ENCODE measurements around the gene GRP.
"Not testable (repeated sequence)": the region's sequence is repeated elsewhere in the genome, so short reads cannot be mapped to it uniquely, and the experiment has no call there.

GRP gene

DNA sequence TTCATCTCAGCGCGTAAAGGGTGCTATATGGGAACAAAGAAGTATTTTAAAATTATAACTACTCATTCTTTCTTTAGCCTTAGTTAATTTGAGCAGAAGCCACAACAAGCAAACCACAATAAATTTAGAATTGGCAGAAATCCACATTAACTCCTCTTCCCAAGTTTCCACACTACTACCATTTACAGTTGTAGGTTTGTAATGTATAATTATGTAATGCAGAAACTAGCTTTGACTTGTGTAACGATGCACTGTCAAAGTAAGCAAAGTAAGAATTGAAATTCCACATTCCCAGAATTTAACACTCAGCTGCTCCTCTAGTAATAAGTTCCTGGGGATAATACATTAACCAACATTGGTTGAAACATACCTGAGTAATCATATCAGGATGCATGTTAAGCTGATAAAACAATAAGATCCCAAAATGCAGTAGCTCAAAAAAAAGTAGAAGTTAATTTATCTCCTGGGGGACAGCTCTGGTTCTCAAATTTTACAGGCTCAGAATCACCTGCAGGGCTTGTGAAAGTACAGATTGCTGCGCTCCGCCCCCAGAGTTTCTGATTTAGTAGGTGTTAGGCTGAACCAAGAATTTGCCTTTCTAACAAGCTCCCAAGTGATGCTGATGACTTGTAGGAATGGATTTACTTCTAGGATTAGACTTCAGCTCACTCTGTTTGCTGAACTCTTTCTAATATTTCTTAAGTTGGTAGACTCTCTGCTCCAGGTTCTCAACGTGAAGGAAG is 9.9 kb downstream of the GRP start:
- DNase-seq = no peak

DNA sequence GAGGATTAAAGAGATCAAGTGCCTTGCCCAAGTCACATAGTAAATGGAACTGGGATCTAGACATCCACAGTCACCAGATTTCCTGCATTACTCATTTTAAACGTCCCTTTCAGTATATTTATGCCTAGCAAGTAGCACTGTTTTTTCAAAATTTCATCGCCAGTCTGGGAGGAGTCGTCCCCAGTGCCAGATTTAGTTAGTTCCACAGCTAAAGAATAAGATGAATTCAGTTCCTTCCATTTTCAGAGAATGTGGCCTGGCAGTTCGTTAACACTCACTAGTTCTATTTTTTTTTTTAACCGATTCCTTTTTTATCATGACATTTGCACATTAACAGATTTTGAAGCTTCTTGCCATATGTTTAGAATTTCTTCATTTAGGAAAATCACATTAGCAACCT is 11.2 kb downstream of the GRP start:
- DNase-seq = no peak

DNA sequence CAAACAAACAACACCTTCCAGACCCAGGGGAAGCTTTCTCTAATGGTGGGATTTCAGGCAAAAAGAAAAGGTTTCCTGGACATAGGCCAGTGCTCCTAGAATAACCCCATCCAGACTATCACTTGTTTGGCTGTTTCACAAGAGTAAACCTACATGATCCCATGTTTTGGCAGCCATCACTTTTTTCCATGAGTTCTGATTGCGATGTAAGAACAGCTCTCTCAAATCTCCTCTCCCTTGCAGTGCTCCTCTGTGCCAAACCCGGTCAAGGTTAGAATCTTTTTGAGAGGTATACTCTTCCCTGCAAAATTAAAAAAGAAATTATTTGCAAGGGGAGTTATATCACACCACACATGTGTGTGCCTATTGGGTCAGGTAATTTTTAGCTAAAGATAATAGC is 11.9 kb downstream of the GRP start:
- no peak for DNase-seq

DNA sequence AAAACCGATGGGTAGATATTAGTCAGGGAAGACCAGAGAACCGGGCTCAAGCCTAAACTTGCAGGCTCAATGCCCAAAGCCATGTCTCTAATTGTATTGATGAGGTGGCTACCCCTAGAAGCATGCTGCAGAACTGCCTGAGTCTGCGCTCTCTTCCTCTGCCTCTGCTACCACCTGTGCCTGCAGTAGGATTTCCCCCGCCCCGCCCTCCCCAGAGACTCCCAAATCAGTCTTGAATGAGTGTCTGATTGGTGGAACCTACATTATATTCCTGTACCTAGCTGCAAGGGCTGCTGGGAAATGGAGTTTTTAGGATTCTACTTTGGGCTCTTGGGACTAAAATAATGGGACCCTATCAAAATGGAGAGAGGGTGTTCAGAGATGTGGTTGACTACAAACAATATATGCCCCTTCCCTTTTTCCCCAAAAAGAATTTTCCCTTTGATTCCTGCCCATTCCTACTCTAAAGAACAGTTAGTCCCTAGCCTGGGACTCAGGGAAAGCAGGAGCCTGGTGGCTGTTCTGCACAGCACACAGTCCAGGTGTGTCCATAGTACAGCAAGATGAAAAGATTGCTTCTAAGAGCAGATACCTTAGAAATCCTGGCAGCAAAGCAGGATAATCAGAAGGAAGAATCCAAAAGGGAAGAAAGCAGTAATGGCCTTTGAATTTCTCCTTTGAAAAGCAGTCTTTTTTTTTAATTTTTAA is 12.5 kb downstream of the GRP start:
- no peak for DNase-seq

DNA sequence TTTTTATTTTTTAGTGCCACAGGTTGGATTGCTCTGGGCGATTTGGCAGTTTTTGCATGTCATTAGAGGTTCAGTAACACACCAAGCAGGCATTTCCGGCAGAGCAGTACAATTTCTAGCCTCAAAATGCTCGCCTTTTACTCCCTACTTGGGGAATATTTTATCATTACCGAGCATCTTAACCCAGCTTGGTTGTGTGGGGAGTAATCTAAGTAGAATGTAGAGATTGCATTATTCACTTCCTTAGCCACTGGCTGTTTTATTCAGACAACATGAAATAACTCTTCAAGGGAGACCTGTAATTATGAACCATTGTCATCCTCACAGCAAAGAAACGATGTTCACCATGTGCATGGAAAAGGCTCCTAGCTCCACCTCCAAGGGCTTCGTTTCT is 13.1 kb downstream of the GRP start:
- DNase-seq = no peak

DNA sequence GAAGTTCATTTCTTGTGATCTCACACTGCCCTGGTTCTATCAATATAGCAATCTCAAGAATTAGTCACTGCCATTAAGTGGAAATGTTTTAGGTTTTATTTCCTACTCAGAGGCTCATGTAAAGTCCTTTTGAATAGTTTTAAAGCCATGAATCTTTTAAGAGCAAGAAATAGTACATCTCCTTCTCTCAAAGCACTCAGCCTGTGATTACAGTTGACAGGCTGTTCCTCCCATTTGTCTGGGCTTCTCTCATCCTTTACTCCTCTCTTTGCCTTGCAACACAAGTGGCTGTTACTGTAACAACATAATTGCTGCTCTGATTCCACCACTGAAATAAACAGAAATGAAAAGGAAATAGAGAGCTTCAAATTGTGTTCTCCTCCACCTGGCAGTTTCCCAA is 18.4 kb downstream of the GRP start:
- DNase-seq = no peak

DNA sequence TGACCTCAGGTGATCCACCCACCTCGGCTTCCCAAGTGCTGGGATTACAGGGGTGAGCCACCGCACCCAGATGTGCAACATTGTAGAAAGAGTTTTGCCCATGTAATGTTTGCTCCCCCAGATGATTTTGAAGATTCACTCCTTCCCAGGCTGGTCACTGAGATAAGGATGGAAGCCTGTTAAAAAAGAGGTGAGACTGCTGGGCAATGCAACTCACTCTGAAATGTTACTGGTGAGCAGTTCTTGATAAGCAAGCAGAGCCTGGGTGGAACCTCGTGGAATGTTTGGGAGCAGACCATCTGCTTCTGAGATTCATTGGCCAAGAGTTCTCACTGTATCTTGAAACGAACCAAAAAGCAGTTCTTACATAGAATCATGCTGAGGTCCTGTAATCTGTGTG is 19.7 kb downstream of the GRP start:
- DNase-seq = no peak

DNA sequence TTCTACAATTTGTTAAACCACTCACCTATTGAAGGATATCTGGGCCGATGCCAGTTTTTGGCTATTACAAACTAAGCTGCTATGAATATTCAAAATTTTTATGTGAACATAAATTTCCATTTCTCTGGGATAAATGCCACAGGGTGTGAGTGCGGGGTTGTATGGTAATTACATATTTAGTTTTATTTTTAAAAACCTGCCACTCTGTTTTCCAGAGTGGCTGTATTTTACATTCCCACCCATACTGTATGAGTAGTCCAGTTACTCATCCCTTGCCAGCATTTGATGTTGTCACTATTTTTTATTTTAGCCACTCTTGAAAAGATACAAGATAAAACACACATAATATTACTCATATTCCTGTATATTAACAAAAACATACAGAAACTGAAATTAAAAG is 22.9 kb downstream of the GRP start:
- no peak for DNase-seq

DNA sequence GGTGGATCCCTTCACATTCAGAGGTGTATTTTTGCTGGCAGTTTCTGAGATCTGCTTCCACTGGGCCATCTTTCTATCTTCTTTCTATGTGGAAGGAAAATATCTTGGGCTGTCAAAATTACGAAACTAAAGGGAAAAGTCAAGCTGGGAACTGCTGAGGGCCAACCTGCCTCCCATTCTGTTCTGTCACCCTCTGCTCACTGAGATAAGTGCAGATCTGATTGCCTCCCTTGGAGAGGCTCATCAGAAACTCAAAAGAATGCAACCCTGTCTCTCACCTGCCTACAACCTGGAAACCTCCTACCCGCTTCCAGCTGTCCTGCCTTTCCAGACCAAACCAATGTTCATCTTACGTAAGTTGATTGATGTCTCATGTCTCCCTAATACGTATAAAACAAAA is 26.8 kb downstream of the GRP start:
- no peak for DNase-seq

DNA sequence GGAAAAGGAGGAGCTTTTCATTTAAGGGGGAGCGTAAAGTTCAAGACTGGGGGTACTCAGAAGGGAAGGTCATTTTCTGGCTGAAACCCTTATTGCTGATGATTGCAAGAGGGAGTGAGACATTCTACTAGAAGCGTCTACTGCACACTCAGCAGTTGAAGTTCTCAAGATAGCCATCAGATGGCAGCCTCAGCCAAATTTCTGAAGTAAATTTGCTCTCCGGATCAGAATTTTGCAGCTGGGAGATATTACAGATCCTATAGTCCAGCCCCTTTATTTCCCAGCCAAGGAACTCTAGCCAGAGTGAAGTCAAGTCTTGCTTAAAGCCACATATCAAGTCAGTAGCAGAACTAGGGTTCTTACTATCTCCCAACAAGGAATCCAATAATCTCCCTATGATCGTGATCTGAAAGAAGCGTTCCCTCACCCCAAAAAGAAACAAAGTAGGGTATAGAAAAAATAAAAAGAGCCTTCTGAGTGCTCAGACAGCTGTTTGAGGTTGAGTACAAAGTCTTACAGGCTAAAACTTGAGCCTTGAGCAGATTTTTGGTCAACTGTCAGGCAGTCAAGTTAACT is 29.3 kb downstream of the GRP start:
- DNase-seq = no peak

DNA sequence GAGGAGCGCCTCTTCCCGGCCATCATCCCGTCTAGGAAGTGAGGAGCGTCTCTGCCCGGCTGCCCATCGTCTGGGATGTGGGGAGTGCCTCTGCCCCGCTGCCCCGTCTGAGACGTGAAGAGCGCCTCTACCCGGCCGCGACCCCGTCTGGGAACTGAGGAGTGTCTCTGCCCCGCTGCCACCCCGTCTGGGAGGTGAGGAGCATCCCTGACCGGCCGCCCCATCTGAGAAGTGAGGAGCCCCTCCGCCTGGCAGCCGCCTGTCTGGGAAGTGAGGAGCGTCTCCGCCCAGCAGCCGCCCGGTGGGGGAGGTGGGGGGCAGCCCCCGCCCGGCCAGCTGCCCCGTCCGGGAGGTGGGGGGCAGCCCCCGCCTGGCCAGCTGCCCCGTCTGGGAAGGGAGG is 35.5 kb downstream of the GRP start:
- DNase-seq = not testable (repeated sequence)

DNA sequence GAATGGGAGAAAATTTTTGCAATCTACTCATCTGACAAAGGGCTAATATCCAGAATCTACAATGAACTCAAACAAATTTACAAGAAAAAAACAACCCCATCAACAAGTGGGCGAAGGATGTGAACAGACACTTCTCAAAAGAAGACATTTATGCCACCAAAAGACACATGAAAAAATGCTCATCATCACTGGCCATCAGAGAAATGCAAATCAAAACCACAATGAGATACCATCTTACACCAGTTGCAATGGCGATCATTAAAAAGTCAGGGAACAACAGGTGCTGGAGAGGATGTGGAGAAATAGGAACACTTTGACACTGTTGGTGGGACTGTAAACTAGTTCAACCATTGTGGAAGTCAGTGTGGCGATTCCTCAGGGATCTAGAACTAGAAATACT is 41.9 kb downstream of the GRP start:
- not testable (repeated sequence) for DNase-seq

DNA sequence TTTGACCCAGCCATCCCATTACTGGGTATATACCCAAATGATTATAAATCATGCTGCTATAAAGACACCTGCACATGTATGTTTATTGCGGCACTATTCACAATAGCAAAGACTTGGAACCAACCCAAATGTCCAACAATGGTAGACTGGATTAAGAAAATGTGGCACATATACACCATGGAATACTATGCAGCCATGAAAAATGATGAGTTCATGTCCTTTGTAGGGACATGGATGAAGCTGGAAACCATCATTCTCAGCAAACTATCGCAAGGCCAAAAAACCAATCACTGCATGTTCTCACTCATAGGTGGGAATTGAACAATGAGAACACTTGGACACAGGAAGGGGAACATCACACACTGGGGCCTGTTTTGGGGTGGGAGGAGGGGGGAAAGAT is 42.3 kb downstream of the GRP start:
- not testable (repeated sequence) for DNase-seq

DNA sequence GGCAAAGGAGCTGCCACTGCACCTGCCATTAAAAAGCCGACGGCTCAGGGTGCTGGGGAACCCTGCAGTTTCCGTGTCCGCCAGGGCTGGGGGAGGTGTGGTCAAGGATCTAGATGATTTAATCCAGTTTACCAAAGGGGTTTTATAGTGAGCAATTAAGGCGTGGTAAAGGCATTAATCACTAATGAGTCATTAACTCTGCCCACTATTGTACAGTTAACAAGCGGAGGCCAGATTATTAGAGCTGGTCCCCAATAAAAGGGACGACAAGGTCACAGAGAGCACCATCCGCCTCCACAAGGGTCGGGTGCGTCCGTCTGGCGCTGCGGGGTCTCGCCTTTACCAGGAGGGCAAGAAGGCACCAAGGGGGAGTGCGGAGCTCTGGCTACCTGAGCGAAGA is 43.7 kb downstream of the GRP start:
- no peak for DNase-seq

DNA sequence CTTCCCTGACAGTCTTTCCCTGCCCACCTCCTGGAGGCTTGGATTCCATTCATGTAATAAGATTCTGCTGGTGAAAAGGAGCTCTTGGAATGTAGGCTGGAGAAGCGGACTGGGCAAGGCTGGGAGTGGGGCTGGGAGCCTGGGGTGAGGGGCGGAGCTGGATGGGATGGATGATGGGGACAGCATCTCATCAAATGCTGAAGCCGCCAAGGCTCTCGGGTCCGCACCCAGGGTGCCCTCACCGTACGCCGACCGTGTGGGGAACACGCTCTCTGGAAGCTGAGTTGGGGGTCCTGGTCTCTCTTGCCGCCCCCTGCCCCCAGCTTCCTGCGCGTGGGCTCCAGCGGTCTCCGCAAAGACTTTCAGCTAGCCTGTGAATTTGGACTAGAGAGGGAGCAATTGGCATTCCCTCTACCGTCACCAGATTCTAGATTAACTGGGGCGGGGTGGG is 44.2 kb downstream of the GRP start:
- no peak for DNase-seq

DNA sequence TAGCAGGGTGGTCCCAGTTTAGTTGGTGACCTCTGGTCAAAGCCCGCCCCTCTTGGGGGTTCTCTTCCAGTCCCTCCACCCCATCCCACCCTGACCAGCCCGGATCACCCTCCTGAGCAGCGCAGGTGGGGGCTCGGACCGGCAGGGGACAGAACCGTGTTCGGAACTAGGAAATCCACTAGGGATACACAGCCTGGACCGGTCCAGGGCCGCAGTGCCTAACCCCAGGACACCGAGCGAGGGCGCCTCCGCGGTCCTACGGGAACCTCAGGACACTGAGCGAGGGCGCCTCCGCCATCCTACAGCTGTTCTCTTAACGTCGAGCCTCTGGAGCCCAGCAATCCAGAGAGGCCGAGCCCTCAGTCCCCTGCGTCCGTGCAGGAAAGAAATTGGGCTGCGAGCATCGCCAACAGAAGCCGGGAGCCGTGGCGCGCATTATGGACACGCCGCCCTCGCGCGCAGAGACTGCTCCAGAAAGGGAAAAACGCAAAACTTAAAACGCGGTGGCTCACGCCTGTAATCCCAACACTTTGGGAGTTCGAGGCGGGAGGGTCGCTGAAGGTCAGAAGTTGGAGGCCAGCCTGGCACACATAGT is 44.8 kb downstream of the GRP start:
- DNase-seq = no peak

DNA sequence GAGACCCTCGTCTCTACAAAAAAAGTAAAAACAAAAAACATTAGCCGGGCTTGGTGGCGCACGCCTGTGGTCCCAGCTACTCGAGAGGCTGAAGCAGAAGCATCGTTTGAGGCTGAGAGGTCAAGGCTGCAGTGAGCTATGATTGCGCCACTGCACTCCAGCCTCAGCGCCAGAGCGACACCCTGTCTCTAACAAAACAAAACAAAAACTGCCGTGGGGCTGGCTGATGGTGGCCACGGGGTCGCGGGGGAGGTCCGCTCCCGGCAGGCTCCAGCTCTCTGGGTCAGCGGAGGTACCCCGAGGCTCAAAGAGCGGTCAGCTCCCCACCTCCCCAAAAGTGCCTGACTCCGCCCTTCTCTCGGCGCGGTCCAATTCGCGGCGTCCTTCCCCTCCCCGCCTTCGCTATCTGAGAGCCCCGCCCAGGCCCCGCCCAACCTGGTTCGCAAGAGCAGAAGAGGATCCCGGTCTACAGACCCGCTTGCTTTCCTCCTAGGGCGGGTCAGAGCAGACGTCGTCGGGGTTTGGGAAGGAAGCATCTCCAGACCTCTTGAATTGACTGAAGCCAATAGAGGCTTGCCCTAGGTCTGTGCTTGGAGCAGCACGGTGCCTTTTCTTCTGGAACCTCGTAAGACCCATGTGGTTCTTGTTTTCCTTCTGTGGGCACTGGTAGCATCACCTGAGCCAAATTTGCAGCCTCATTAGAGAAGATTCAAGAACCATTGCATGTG is 45.5 kb downstream of the GRP start:
- no peak for DNase-seq

DNA sequence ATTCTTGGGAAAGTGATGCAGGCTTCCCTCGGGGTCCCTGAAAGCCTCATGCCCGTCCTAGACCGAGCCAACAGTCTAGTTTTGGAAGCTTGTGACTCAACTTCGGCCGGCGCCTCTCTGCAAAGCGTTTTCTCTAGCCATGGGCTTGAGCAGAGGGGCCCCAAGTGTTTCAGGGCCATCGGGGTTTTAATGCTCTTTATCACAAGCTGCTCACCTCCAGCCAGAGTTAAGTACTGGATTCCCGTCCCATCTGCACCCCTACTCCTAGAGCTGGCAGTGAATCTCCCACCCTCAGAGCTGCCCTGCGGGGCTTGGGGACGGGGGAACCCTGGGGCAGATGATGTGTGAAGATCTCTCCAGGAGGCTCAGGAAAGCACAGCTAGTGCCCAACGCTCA is 46.0 kb downstream of the GRP start:
- DNase-seq = no peak

DNA sequence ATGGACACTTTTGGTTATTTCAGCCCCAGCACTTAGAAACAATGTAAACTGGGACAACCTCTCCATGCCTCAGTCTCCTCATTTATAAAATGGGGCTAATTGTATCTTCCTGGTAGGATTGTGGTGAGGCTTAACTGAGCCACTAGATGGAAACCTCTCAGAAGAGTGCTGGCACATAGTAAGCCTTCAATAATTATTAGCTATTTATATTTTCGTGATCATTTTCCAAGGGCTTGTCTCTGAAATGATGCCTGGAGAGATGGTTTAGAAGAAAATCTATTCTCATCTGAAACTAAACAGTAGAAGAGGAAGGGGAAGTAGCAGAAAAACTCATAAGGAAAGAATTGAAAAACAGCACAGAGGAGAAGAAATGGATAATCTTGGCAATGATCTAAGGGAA is 46.5 kb downstream of the GRP start:
- no peak for DNase-seq

DNA sequence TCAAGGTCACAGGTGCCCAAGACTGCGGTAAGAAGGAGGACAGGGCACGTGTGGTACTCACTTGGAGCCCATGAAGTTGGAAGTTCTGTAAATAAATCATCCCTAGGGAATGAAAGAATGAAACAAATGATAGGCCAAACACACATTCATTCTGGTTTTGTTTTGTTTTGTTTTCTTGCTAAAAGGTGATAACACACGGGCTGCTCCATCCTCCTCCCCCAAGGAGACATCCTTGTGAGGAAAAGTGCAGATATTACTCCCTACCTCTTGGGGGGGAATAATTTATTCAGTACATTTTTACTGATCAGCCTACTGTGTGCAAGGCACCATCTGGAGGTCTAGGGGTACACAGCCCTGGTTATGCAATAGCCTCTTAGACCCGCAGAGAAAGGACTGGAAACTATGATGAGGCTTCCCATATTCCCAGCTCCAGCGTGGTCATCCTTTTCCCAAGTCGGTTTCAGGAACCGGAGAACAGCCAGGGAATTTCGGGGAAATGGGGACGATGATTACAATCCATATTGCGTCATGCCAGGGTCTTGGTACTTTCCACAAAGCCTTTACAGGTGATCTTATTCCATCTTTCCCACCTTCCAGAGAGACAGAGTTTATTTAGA is 47.0 kb downstream of the GRP start:
- DNase-seq = no peak

DNA sequence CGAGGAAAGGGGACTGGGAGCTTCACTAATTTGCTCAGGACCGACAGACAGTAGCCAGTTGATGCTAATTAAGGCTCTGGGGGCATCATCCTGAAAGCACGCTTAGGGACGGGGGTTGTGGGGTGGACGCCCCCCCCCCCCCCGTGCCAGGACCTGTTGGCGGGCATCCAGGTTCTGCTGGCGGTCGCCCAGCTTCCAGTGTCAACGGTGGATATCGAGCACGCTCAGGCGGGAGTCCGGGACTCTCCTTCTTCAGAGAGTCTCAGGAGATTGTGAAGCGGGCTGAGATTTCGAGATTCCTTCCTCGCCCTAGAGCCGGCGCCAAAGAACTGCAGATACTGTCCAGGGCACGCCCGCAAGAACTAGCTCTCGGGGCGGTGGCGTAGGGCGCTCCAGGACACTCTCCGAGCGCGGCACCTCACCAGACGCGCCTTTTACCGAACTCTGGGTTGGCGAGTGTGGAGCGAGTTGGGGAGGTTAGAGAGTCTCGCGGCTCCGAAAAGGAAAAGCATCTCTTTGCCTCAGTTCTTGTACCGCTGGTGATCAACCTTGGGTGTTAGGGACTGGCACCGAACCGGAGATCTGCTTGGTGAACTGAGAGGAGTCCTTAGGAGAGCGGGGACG is 47.7 kb downstream of the GRP start:
- DNase-seq = no peak

DNA sequence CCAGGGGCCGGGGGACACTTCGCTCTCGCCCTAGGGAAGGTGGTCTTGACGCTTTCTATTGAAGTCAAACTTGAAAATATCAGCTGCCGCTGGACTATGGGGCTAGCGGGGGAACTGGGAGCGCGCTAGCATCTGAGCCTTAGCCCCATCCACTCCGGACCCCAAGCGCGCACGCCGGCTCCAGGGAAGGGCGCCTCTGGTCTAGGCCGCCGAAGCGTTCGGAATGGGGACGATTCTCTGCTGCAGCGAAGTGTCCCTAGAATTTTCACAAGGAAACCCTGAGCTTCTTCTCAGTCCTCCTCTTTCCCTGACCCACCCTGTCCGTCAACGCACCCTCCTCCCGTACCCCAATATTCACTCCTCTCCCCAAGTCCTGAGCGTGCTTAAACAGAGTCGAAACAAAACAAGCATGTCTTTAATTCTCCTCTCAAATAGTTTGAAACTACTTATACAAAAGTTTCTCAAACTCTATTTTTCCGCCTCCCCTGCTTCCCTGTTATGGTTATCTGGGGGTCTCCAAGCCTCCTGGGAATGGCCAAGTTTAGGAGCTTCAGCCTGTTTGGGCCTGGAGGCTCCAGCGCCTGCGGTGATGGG is 48.3 kb downstream of the GRP start:
- DNase-seq = no peak

Measured in activated effector memory CD4-positive, alpha-beta T cell treated with Interleukin-2 at 50 U/mL for 16 hours (primary cell).